NCI-H2227 treated with DMSO at 0.1 percent for 48 hours (cell line): ENCODE results near the gene CNTN2.

Experiments used
- DNase-seq: peaks from one replicate; lab custom pipeline; 2025; lab: John Stamatoyannopoulos, UW

Gene CNTN2

GRCh38 chr1:205072881-205073280, 29.9 kb downstream of the CNTN2 start:
- no peak for DNase-seq

GRCh38 chr1:205073511-205073910, 30.5 kb downstream of the CNTN2 start:
- no peak for DNase-seq

- DNase-seq, result no peak
These were observed 31.1 kb downstream of the CNTN2 start for GRCh38 chr1:205074084-205074483.

- DNase-seq, result no peak
These were observed 31.5 kb downstream of the CNTN2 start for GRCh38 chr1:205074513-205074912.

- DNase-seq, result no peak
These were observed 32.7 kb downstream of the CNTN2 start for GRCh38 chr1:205075642-205076155.

GRCh38 chr1:205076245-205076761, 33.3 kb downstream of the CNTN2 start:
- no peak for DNase-seq

- DNase-seq, result no peak
These were observed 34.3 kb downstream of the CNTN2 start for GRCh38 chr1:205077158-205077933.

- no peak for DNase-seq
These were observed 34.9 kb downstream of the CNTN2 start for GRCh38 chr1:205077934-205078311.

GRCh38 chr1:205082431-205082830, 39.4 kb downstream of the CNTN2 start:
- DNase-seq, result peak; percentile 52

- no peak for DNase-seq
These were observed 41.3 kb downstream of the CNTN2 start, which contains the start of gene TMEM81 for GRCh38 chr1:205084360-205084759. TMEM81 (minus strand) TSS chr1:205084460; CDS start chr1:205084320, 140 bp downstream.

GRCh38 chr1:205088341-205088740, 45.3 kb downstream of the CNTN2 start:
- no peak for DNase-seq

- no peak for DNase-seq
These were observed 48.2 kb downstream of the CNTN2 start for GRCh38 chr1:205091043-205091740.

GRCh38 chr1:205095422-205095821, 52.4 kb downstream of the CNTN2 start:
- no peak for DNase-seq

GRCh38 chr1:205098242-205098641, 55.2 kb downstream of the CNTN2 start:
- no peak for DNase-seq

- DNase-seq, result no peak
These were observed 59.4 kb downstream of the CNTN2 start for GRCh38 chr1:205102404-205102803.

- DNase-seq, result no peak
These were observed 64.3 kb downstream of the CNTN2 start for GRCh38 chr1:205107327-205107726.

GRCh38 chr1:205108464-205108863, 65.5 kb downstream of the CNTN2 start:
- no peak for DNase-seq

- no peak for DNase-seq
These were observed 66.3 kb downstream of the CNTN2 start for GRCh38 chr1:205109269-205109668.

- DNase-seq, result no peak
These were observed 66.7 kb downstream of the CNTN2 start for GRCh38 chr1:205109711-205110110.

GRCh38 chr1:205111354-205111753, 68.3 kb downstream of the CNTN2 start:
- DNase-seq, result no peak

- DNase-seq, result no peak
These were observed 75.7 kb downstream of the CNTN2 start for GRCh38 chr1:205118752-205119151.

- peak; percentile 98 for DNase-seq
These were observed 78.9 kb downstream of the CNTN2 start, which contains the start of gene RBBP5 for GRCh38 chr1:205121660-205122488. RBBP5 (minus strand) TSS chr1:205121978; CDS start chr1:205121873, 105 bp downstream.
